H1 (cell line): ENCODE data around the gene SSBP3. TPM values are rescaled to one million over a fixed set of nuclear protein-coding genes. Genes with fewer than 3 reads are reported as not detected.

Source experiments
- CTCF ChIA-PET: fragments of 300-600 bp; sonication (Branson Sonifier 250); formaldehyde crosslinking; loops from one replicate; lab custom pipeline; 2021; ENCODE audit not compliant: partially characterized antibody; lab: Charles Lee
- POLR2A ChIA-PET: fragments of 300-600 bp; sonication (Branson Sonifier 250); formaldehyde crosslinking; loops from one replicate; lab custom pipeline; 2021; ENCODE audit warnings: inconsistent platforms; ENCODE audit not compliant: partially characterized antibody; lab: Charles Lee
- DNase-seq, 2 experiments: peaks; one replicate each; pipeline versions ENCODE4 v3.0.0 to v3.0.0-alpha.2; 2010 to 2022; ENCODE audit warnings: low spot score in 2 of 2, low read depth in 1 of 2, mixed read lengths in 1 of 2
- FAIRE-seq: peaks from 2 replicates; lab custom pipeline; 2011; peaks lifted over from hg19 to GRCh38; lab: Jason Lieb, UNC
- H2AFZ ChIP-seq: 2 replicates; pipeline ENCODE4 v1.8.1; 2012; ENCODE audit warnings: low read length, inconsistent platforms
- H2AK5ac ChIP-seq: 2 replicates; pipeline ENCODE4 v1.6.1; 2013; ENCODE audit warnings: low read depth, low read length
- H2BK120ac ChIP-seq: replicated peaks from 2 replicates; pipeline ENCODE3; 2013; ENCODE audit warnings: low read depth, low read length, inconsistent platforms
- H2BK12ac ChIP-seq: 2 replicates; pipeline ENCODE4 v1.6.1; 2013; ENCODE audit warnings: low read depth, low read length
- H2BK15ac ChIP-seq: 2 replicates; pipeline ENCODE4 v1.6.1; 2013; ENCODE audit warnings: low read length
- H2BK20ac ChIP-seq: 2 replicates; pipeline ENCODE4 v1.6.1; 2013; ENCODE audit warnings: low read length
- H2BK5ac ChIP-seq: 2 replicates; pipeline ENCODE4 v1.6.1; 2013; ENCODE audit warnings: low read depth, low read length
- H3K14ac ChIP-seq: 2 replicates; pipeline ENCODE4 v1.6.1; 2013; ENCODE audit warnings: inconsistent platforms; ENCODE audit not compliant: insufficient read length
- H3K18ac ChIP-seq: 2 replicates; pipeline ENCODE4 v1.6.1; 2013; ENCODE audit warnings: low read length; ENCODE audit errors: extremely low read depth
- H3K23ac ChIP-seq: 2 replicates; pipeline ENCODE4 v1.6.1; 2013; ENCODE audit warnings: inconsistent platforms; ENCODE audit not compliant: insufficient read length
- H3K23me2 ChIP-seq: 2 replicates; pipeline ENCODE4 v1.6.1; 2013; ENCODE audit warnings: low read depth, low read length
- H3K27ac ChIP-seq: 2 replicates; pipeline ENCODE4 v1.6.1; 2011; ENCODE audit warnings: low read depth, low read length, inconsistent platforms
- H3K27me3 ChIP-seq, 4 experiments: replicated peaks in 1 of 4; 1 replicate in 1 of 4; 2 replicates in 3 of 4; pipeline versions ENCODE4 v1.6.1 to v1.8.1; 2011 to 2013; ENCODE audit warnings: low read length in 3 of 4, mild to moderate bottlenecking in 3 of 4, inconsistent platforms in 2 of 4, mixed read lengths in 2 of 4, moderate library complexity in 1 of 4; ENCODE audit not compliant: control insufficient read depth in 3 of 4, insufficient read depth in 3 of 4; ENCODE audit errors: extremely low read depth in 1 of 4
- H3K36me3 ChIP-seq, 4 experiments: 2 replicates each; pipeline versions ENCODE4 v1.6.1 to v1.8.1; 2011 to 2013; ENCODE audit warnings: mild to moderate bottlenecking in 4 of 4, low read length in 3 of 4, moderate library complexity in 2 of 4, control low read depth in 1 of 4, inconsistent platforms in 1 of 4; ENCODE audit not compliant: insufficient read depth in 4 of 4, control insufficient read depth in 2 of 4
- H3K4ac ChIP-seq: replicated peaks from 2 replicates; pipeline ENCODE3; 2013; ENCODE audit warnings: low read length, low read depth, mixed read lengths, inconsistent platforms; ENCODE audit not compliant: insufficient read length
- H3K4me1 ChIP-seq, 4 experiments: replicated peaks in 1 of 4; 1 replicate in 1 of 4; 2 replicates in 3 of 4; pipeline versions ENCODE4 v1.6.1 to v1.8.1; 2011 to 2013; ENCODE audit warnings: low read length in 3 of 4, inconsistent platforms in 2 of 4, mixed read lengths in 1 of 4; ENCODE audit not compliant: insufficient read depth in 4 of 4, control insufficient read depth in 3 of 4
- H3K4me2 ChIP-seq, 2 experiments: 2 replicates each; pipeline versions ENCODE4 v1.6.1 to v1.8.1; 2011 to 2013; ENCODE audit warnings: low read depth in 2 of 2, low read length in 2 of 2, control low read depth in 1 of 2, inconsistent platforms in 1 of 2, mild to moderate bottlenecking in 1 of 2; ENCODE audit not compliant: insufficient read depth in 1 of 2
- H3K4me3 ChIP-seq, 4 experiments: fragments of 200-600, 300-600 bp in 1 of 4; sonication (generic), shearing (Covaris generic), sonication (Bioruptor Twin) in 1 of 4; 2 replicates each; pipeline versions ENCODE4 v1.5.1 to v1.8.1; 2011 to 2016; ENCODE audit warnings: low read length in 4 of 4, low read depth in 3 of 4, control low read depth in 2 of 4, inconsistent platforms in 2 of 4, mild to moderate bottlenecking in 2 of 4, mixed read lengths in 1 of 4, moderate library complexity in 1 of 4; ENCODE audit not compliant: insufficient read depth in 2 of 4; ENCODE audit errors: extremely low read depth in 1 of 4
- H3K56ac ChIP-seq: replicated peaks from 2 replicates; pipeline ENCODE3; 2013; ENCODE audit warnings: low read depth, mild to moderate bottlenecking, mixed read lengths, low read length, inconsistent platforms; ENCODE audit not compliant: insufficient read length
- H3K79me1 ChIP-seq: 2 replicates; pipeline ENCODE4 v1.6.1; 2013; ENCODE audit warnings: low read depth, low read length, control low read depth
- H3K79me2 ChIP-seq, 2 experiments: 2 replicates each; pipeline versions ENCODE4 v1.6.1 to v1.8.1; 2012 to 2013; ENCODE audit warnings: low read length in 2 of 2, mild to moderate bottlenecking in 2 of 2, inconsistent platforms in 1 of 2; ENCODE audit not compliant: insufficient read depth in 2 of 2, control insufficient read depth in 1 of 2
- H3K9ac ChIP-seq, 4 experiments: replicated peaks in 1 of 4; 1 replicate in 1 of 4; 2 replicates in 3 of 4; pipeline versions ENCODE4 v1.6.1 to v1.8.1; 2011 to 2013; ENCODE audit warnings: low read depth in 3 of 4, low read length in 3 of 4, control low read depth in 2 of 4, mild to moderate bottlenecking in 2 of 4, moderate library complexity in 2 of 4, inconsistent platforms in 1 of 4; ENCODE audit errors: extremely low read depth in 1 of 4
- H3K9me3 ChIP-seq, 2 experiments: 2 replicates each; pipeline versions ENCODE4 v1.6.1 to v1.8.1; 2012 to 2013; ENCODE audit warnings: mild to moderate bottlenecking in 2 of 2, moderate library complexity in 2 of 2, control low read depth in 1 of 2, inconsistent platforms in 1 of 2, low read depth in 1 of 2, low read length in 1 of 2, mixed read lengths in 1 of 2; ENCODE audit not compliant: insufficient read depth in 2 of 2
- H4K20me1 ChIP-seq, 2 experiments: replicated peaks in 1 of 2; 2 replicates each; pipeline versions ENCODE3 to v1.8.1; 2011 to 2013; ENCODE audit warnings: inconsistent platforms in 2 of 2, low read length in 2 of 2, mild to moderate bottlenecking in 1 of 2; ENCODE audit not compliant: insufficient read depth in 2 of 2, control insufficient read depth in 1 of 2
- H4K5ac ChIP-seq: 2 replicates; pipeline ENCODE4 v1.6.1; 2013; ENCODE audit warnings: low read length, low read depth, mixed read lengths, inconsistent platforms; ENCODE audit not compliant: insufficient read length
- H4K8ac ChIP-seq: 2 replicates; pipeline ENCODE4 v1.8.0; 2013; ENCODE audit warnings: mild to moderate bottlenecking, moderate library complexity, low read length, inconsistent platforms; ENCODE audit not compliant: insufficient read depth; ENCODE audit errors: extremely low read depth
- H4K91ac ChIP-seq: replicated peaks from 2 replicates; pipeline ENCODE3; 2013; ENCODE audit warnings: low read length, mixed read lengths, inconsistent platforms; ENCODE audit not compliant: insufficient read length
- ATF2 ChIP-seq: IDR thresholded peaks from 2 replicates; pipeline ENCODE4 v1.6.1; 2012; ENCODE audit warnings: low read length, inconsistent platforms
- EP300 ChIP-seq, 2 experiments: IDR thresholded peaks; 1 replicate in 1 of 2; 2 replicates in 1 of 2; pipeline ENCODE4 v1.6.1; 2011 to 2012; ENCODE audit warnings: low read depth in 2 of 2, low read length in 2 of 2, mild to moderate bottlenecking in 2 of 2, borderline replicate concordance in 1 of 2, inconsistent platforms in 1 of 2, moderate library complexity in 1 of 2
- MAFK ChIP-seq: IDR thresholded peaks from 2 replicates; pipeline ENCODE4 v1.6.1; 2012; ENCODE audit warnings: low read depth, mild to moderate bottlenecking, improper control_type of control experiment, low read length
- NANOG ChIP-seq: IDR thresholded peaks from 2 replicates; pipeline ENCODE4 v1.6.1; 2011; ENCODE audit warnings: low read length, low read depth, mild to moderate bottlenecking, inconsistent platforms; ENCODE audit not compliant: insufficient read depth, poor library complexity, severe bottlenecking
- POU5F1 ChIP-seq: IDR thresholded peaks from 2 replicates; pipeline ENCODE4 v1.6.1; 2011; ENCODE audit warnings: low read depth, mild to moderate bottlenecking, low read length, moderate library complexity
- RAD21 ChIP-seq, 2 experiments: IDR thresholded peaks in 1 of 2; conservative IDR thresholded peaks in 1 of 2; 2 replicates each; pipeline ENCODE4 v1.6.1; 2011; ENCODE audit warnings: low read depth in 2 of 2, low read length in 2 of 2, improper control_type of control experiment in 1 of 2, inconsistent platforms in 1 of 2, mild to moderate bottlenecking in 1 of 2, moderate library complexity in 1 of 2
- SP1 ChIP-seq: IDR thresholded peaks from 2 replicates; pipeline ENCODE4 v1.6.1; 2011; ENCODE audit warnings: low read depth, low read length
- WGBS, 2 experiments: shearing (Covaris generic) in 1 of 2; methylation state at CpG; one replicate each; pipeline versions ENCODE4 v1.1.6 to v1.1.7; 2013 to 2015; ENCODE audit warnings: low lambda C conversion rate in 2 of 2, mixed read lengths in 2 of 2, inconsistent platforms in 1 of 2, low coverage in 1 of 2, missing lambda C conversion rate in 1 of 2; ENCODE audit not compliant: insufficient replicate concordance in 2 of 2, insufficient coverage in 1 of 2, insufficient read length in 1 of 2; ENCODE audit errors: extremely low coverage in 1 of 2, missing lambda C conversion rate in 1 of 2; 5-methylcytosine and 5-hydroxymethylcytosine counted together
- polyA plus RNA-seq, 7 experiments: library from polyadenylated mRNA; depleted of rRNA in 3 of 7; stranded (reverse) in 5 of 7; unstranded in 2 of 7; fragments of >200 nt in 5 of 7; fragments of 200-250 nt in 2 of 7; gene quantifications; 1 replicate in 5 of 7; 2 replicates in 1 of 7; 4 replicates in 1 of 7; pipeline versions ENCODE4 v1.2.1 to v1.2.3, GENCODE V29; 2011 to 2013; ENCODE audit warnings: missing spikeins in 2 of 7, mixed read lengths in 2 of 7
- total RNA-seq: library from RNA; stranded (reverse); fragmentation: NEBNext Ultra II Directional; extraction: Animal tissue kit (Norgen Biotek cat#: 25700); gene quantifications from 2 replicates; pipeline ENCODE4 v1.2.1, GENCODE V29; 2021

The SSBP3 gene
- total and polyA plus RNA-seq, 2 of the 8 experiments (the other 6 are each of a cell fraction or from before 2014, with no cell fraction given) = 99.7 to 133 TPM

- DNase-seq (no peak), FAIRE-seq (no peak)
- Histone ChIP-seq H2AK5ac (no peak overlapping the region), H3K9ac (no peak overlapping the region), H2BK12ac (no peak overlapping the region), H3K14ac (no peak overlapping the region), H3K4me2 (no peak overlapping the region), H4K91ac (no peak overlapping the region), H3K18ac (no peak overlapping the region), H4K20me1 (peaks cover 0 to 2% of the 10 kb centered on the region in 2 experiments), H3K36me3 (peaks cover 0 to 5% (median 0%) of the 10 kb centered on the region in 4 experiments; a peak in 1 of 8 replicates), H2AFZ (no peak overlapping the region), H2BK120ac (no peak overlapping the region), H2BK5ac (no peak overlapping the region), H2BK15ac (no peak overlapping the region), H3K4me3 (no peak overlapping the region), H4K8ac (no peak overlapping the region), H3K23me2 (no peaks in the 10 kb centered on the region), H3K4me1 (no peaks in the 10 kb centered on the region), H4K5ac (no peak overlapping the region), H3K79me2 (no peaks in the 10 kb centered on the region), H3K79me1 (0 out of 2 replicates have a peak, but pooled peaks cover 2% of the 10 kb centered on the region), H3K23ac (no peak overlapping the region), H3K56ac (no peak overlapping the region), H3K27ac (no peak overlapping the region), H3K27me3 (no peaks in the 10 kb centered on the region), H3K9me3 (no peaks in the 10 kb centered on the region), H2BK20ac (no peak overlapping the region), H3K4ac (no peak overlapping the region)
- ChIA-PET CTCF (interaction anchor here (1.0 to 2.0 kb wide), 7 partner anchors 9 to 303 kb away, joined by 3 to 7 read pairs (median 5); no protein-coding TSS in a partner anchor), POLR2A (interaction anchor here (0.6 to 2.1 kb wide), 8 partner anchors 8 to 116 kb away, joined by 3 to 5 read pairs (median 4); partner anchors contain the start of genes CYB5RL and MRPL37)
- WGBS, 2 experiments = 82% methylated on average over 3 of the region's 3 CpGs; no CpG with 5 or more reads in 1 of the 2 experiments
- TF ChIP-seq MAFK = no peak
- TF ChIP-seq NANOG = no peak
- TF ChIP-seq EP300 (IDR thresholded peaks at IDR 0.05; ENCODE audit: borderline replicate concordance in 1 of 2, low read depth in 2 of 2, low read length in 2 of 2) = no peak
- TF ChIP-seq ATF2 = no peak
- no peak for TF ChIP-seq POU5F1
- no peak for TF ChIP-seq RAD21 (IDR thresholded peaks at IDR 0.05 in 1 of 2, conservative IDR thresholded peaks at IDR 0.05 in 1 of 2; ENCODE audit: low read depth in 2 of 2, low read length in 2 of 2)
- TF ChIP-seq SP1 = no peak
These were observed 220.1 kb downstream of the SSBP3 start for GRCh38 chr1:54186056-54186455.
